Measurements from ENCODE around the gene REXO5.
"Not testable (repeated sequence)": the region's sequence is repeated elsewhere in the genome, so short reads cannot be mapped to it uniquely, and the experiment has no call there.

REXO5 gene

GRCh38 chr16:20798364-20798763 is 8.0 kb upstream of the REXO5 start (continued):
- TF ChIP-seq, protein P1, sequence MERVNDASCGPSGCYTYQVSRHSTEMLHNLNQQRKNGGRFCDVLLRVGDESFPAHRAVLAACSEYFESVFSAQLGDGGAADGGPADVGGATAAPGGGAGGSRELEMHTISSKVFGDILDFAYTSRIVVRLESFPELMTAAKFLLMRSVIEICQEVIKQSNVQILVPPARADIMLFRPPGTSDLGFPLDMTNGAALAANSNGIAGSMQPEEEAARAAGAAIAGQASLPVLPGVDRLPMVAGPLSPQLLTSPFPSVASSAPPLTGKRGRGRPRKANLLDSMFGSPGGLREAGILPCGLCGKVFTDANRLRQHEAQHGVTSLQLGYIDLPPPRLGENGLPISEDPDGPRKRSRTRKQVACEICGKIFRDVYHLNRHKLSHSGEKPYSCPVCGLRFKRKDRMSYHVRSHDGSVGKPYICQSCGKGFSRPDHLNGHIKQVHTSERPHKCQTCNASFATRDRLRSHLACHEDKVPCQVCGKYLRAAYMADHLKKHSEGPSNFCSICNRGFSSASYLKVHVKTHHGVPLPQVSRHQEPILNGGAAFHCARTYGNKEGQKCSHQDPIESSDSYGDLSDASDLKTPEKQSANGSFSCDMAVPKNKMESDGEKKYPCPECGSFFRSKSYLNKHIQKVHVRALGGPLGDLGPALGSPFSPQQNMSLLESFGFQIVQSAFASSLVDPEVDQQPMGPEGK (CRISPR knock-in tag; IDR thresholded peaks at IDR 0.05; ENCODE audit: borderline replicate concordance): no peak
- TF ChIP-seq ESRRG (CRISPR knock-in tag; IDR thresholded peaks at IDR 0.05): no peak

GRCh38 chr16:20799599-20799998 is 6.7 kb upstream of the REXO5 start:
- TF ChIP-seq TOX (CRISPR knock-in tag; IDR thresholded peaks at IDR 0.05; ENCODE audit: borderline replicate concordance): no peak
- no peak for TF ChIP-seq BACH2 (CRISPR knock-in tag; IDR thresholded peaks at IDR 0.05; ENCODE audit: borderline replicate concordance)
- TF ChIP-seq SNAI2 (CRISPR knock-in tag; IDR thresholded peaks at IDR 0.05): no peak
- no peak for TF ChIP-seq ZNF70 (CRISPR knock-in tag; IDR thresholded peaks at IDR 0.05)
- no peak for TF ChIP-seq CSDC2 (CRISPR knock-in tag; IDR thresholded peaks at IDR 0.05)
- peak; percentile 48; the same call in 2 of the 3 replicates for ATAC-seq

DNA sequence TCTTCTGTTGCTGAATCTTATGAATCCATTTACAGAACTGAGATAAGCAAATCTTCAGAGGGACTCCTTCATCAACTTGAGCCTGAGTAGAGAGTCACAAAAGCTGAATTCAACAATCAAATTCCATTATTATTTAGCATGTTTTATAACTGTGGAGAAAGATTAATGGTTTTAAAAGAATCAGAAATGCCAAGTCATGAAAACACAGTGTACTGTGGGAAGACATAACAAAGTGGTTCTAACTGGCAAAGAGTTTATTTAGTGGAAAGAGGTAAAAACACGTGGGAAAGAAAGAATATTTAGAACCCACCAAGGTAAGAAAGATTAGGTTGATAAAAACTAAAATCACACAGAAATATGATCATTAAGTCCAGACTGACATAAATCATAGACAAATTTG is 5.0 kb upstream of the REXO5 start:
- ATAC-seq: no peak
- TF ChIP-seq BACH2 (CRISPR knock-in tag; IDR thresholded peaks at IDR 0.05; ENCODE audit: borderline replicate concordance) (no peak), RARB (CRISPR knock-in tag; IDR thresholded peaks at IDR 0.05) (no peak), ZNF70 (CRISPR knock-in tag; IDR thresholded peaks at IDR 0.05) (no peak), POU6F1 (CRISPR knock-in tag; IDR thresholded peaks at IDR 0.05; ENCODE audit: borderline replicate concordance, low read depth) (no peak), ARNTL (CRISPR knock-in tag; IDR thresholded peaks at IDR 0.05; ENCODE audit: borderline replicate concordance, low read depth) (no peak), CSDC2 (CRISPR knock-in tag; IDR thresholded peaks at IDR 0.05) (no peak), ZFP30 (CRISPR knock-in tag; IDR thresholded peaks at IDR 0.05) (no peak), ZNF8 (CRISPR knock-in tag; IDR thresholded peaks at IDR 0.05) (no peak), GLIS3 (CRISPR knock-in tag; IDR thresholded peaks at IDR 0.05) (no peak), SNAI2 (CRISPR knock-in tag; IDR thresholded peaks at IDR 0.05) (no peak), OSR1 (CRISPR knock-in tag; IDR thresholded peaks at IDR 0.05) (no peak)

DNA sequence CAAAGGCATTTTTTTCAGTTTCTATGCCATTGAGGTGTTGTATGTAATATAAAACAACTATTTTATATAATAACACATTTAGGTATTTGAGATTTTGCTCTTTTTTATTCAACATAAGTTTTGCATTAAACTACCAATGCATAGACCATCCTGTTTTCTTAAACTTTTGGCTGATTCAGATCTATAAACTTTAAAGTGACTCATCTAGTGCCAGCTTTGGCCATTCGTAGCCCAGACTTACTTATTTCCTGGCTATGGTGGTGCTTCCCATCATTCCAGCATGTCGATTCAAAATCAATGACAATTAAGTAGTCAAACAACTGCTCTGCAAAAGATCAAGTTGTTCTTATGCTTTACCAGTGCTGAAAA is 3.2 kb upstream of the REXO5 start:
- no peak for ATAC-seq
- TF ChIP-seq TOX (CRISPR knock-in tag; IDR thresholded peaks at IDR 0.05; ENCODE audit: borderline replicate concordance): no peak
- TF ChIP-seq ZNF8 (CRISPR knock-in tag; IDR thresholded peaks at IDR 0.05): no peak
- no peak for TF ChIP-seq CREB5 (CRISPR knock-in tag; IDR thresholded peaks at IDR 0.05; ENCODE audit: low read depth)
- TF ChIP-seq ESRRG (CRISPR knock-in tag; IDR thresholded peaks at IDR 0.05): no peak
- no peak for TF ChIP-seq BACH2 (CRISPR knock-in tag; IDR thresholded peaks at IDR 0.05; ENCODE audit: borderline replicate concordance)
- no peak for TF ChIP-seq RARB (CRISPR knock-in tag; IDR thresholded peaks at IDR 0.05)
- TF ChIP-seq CSRNP3 (CRISPR knock-in tag; IDR thresholded peaks at IDR 0.05): no peak
- TF ChIP-seq ZNF565 (CRISPR knock-in tag; conservative IDR thresholded peaks at IDR 0.05; ENCODE audit: low read depth): no peak

DNA sequence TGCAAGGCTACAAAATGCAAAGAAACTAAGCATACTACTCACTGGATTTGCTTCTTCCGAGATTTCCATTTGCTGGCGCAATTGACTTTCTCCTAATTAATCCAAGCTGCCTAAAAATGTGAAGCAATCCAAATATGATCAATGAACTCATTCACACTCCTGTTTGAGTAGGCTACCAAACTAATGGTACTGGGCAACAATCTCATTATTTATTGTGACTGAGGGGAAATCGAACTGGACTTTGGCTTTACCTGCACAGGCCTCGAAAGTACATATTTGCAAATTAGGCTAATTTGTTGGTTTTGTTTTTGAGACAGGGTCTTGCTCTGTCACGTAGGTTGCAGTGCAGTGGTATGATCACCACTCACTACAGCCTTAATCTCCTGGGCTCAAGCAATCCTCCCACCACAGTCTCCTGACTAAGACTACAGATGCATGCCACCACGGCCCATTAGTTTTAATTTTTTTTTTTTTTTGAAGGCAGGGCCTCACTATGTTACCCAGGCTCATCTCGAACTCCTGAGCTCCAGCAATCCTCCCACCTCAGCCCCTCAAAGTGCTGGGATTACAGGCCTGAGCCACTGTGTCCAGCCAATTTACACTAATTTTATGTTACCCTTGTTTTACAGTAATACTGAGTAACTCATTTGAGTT is 2.6 kb upstream of the REXO5 start:
- no peak for ATAC-seq
- TF ChIP-seq CREB5 (CRISPR knock-in tag; IDR thresholded peaks at IDR 0.05; ENCODE audit: low read depth) (no peak), ESRRG (CRISPR knock-in tag; IDR thresholded peaks at IDR 0.05) (no peak), BACH2 (CRISPR knock-in tag; IDR thresholded peaks at IDR 0.05; ENCODE audit: borderline replicate concordance) (no peak), ZFP30 (CRISPR knock-in tag; IDR thresholded peaks at IDR 0.05) (no peak), ZFP3 (CRISPR knock-in tag; IDR thresholded peaks at IDR 0.05) (no peak)

- ATAC-seq: not testable (repeated sequence)
Observed at GRCh38 chr16:20805684-20806167, 601 bp upstream of the REXO5 start.

Data from SK-N-SH treated with all-trans-retinoic acid at 6 μM for 48 hours (cell line).